A549 (cell line): Measurements from ENCODE around the gene ELFN1. TPM values are rescaled to one million over a fixed set of nuclear protein-coding genes. Genes with fewer than 3 reads are reported as not detected.

ENCODE experiments used
- ATAC-seq, 2 experiments: fragments of 200-7000 bp in 1 of 2; fragments of >200 bp in 1 of 2; cut with Nextera tagmentation in 1 of 2; cut with Tn5 transposase in 1 of 2; 3 replicates each; pipeline versions ENCODE4 v1.8.0 to v1.9.1; 2018 to 2020; ENCODE audit warnings: mild to moderate bottlenecking in 1 of 2, moderate library complexity in 1 of 2
- CTCF ChIA-PET: fragments of 300-600 bp; sonication (Branson Sonifier 250); formaldehyde crosslinking; extraction: SDS; loops from one replicate; lab custom pipeline; 2021; ENCODE audit warnings: antibody characterized with exemption, inconsistent platforms; lab: Yijun Ruan, JAX
- POLR2A ChIA-PET: fragments of 350-600 bp; formaldehyde crosslinking; extraction: SDS; loops from one replicate; lab custom pipeline; 2021; ENCODE audit warnings: antibody characterized with exemption, inconsistent platforms; lab: Yijun Ruan, JAX
- DNase-seq, 2 experiments: peaks; one replicate each; pipeline versions ENCODE4 v3.0.0 to v3.0.0-alpha.2; 2011 to 2016; ENCODE audit warnings: low read depth in 1 of 2, low spot score in 1 of 2
- FAIRE-seq: peaks from 2 replicates; lab custom pipeline; 2011; peaks lifted over from hg19 to GRCh38; lab: Jason Lieb, UNC
- H3K27ac ChIP-seq, 2 experiments: fragments of >200 bp; sonication (Bioruptor Twin); formaldehyde crosslinking; 3 replicates each; pipeline ENCODE4 v1.5.1; 2016 to 2017
- H3K4me1 ChIP-seq: fragments of >200 bp; sonication (Bioruptor Twin); formaldehyde crosslinking; 3 replicates; pipeline ENCODE4 v1.6.1; 2016
- H3K4me2 ChIP-seq: fragments of >200 bp; sonication (Bioruptor Twin); formaldehyde crosslinking; 3 replicates; pipeline ENCODE4 v1.6.1; 2016
- H3K4me3 ChIP-seq: fragments of >200 bp; sonication (Bioruptor Twin); formaldehyde crosslinking; 3 replicates; pipeline ENCODE4 v1.5.1; 2016
- H3K9me3 ChIP-seq: fragments of >200 bp; sonication (Bioruptor Twin); formaldehyde crosslinking; 3 replicates; pipeline ENCODE4 v1.6.1; 2016
- BCL3 ChIP-seq: fragments of >200 bp; sonication (Bioruptor Twin); formaldehyde crosslinking; IDR thresholded peaks from 3 replicates; pipeline ENCODE4 v1.6.1; 2016
- BHLHE40 ChIP-seq: IDR thresholded peaks from 2 replicates; pipeline ENCODE4 v1.6.1; 2012; ENCODE audit warnings: low read depth, low read length, inconsistent platforms
- CBX8 ChIP-seq: fragments of 200-600 bp; sonication (generic); IDR thresholded peaks from 2 replicates; pipeline ENCODE4 v1.6.1; 2016
- CHD4 ChIP-seq: fragments of 200-600 bp; sonication (generic); IDR thresholded peaks from 2 replicates; pipeline ENCODE4 v1.6.1; 2016; ENCODE audit warnings: antibody characterized with exemption, mild to moderate bottlenecking, borderline replicate concordance
- ELK1 ChIP-seq: fragments of 150-350 bp; IDR thresholded peaks from 2 replicates; pipeline ENCODE4 v1.6.1; 2014; ENCODE audit warnings: low read depth, mild to moderate bottlenecking, low read length
- ESRRA ChIP-seq: fragments of 150-350 bp; IDR thresholded peaks from 2 replicates; pipeline ENCODE4 v1.6.1; 2014; ENCODE audit warnings: mild to moderate bottlenecking, low read length, borderline replicate concordance
- FOXS1 ChIP-seq: fragments of 250-450 bp; sonication (Bioruptor Pico); IDR thresholded peaks from 2 replicates; pipeline ENCODE4 v1.5.0; 2020; ENCODE audit warnings: mild to moderate bottlenecking, moderate library complexity
- HDAC2 ChIP-seq: fragments of 200-600 bp; sonication (generic); IDR thresholded peaks from 2 replicates; pipeline ENCODE4 v1.6.1; 2016
- HEYL ChIP-seq: fragments of 250-450 bp; sonication (Bioruptor Pico); IDR thresholded peaks from 2 replicates; pipeline ENCODE4 v1.8.0; 2021; ENCODE audit warnings: mild to moderate bottlenecking, moderate library complexity
- HOXB13 ChIP-seq: fragments of 250-450 bp; sonication (Bioruptor Pico); IDR thresholded peaks from 2 replicates; pipeline ENCODE4 v1.5.0; 2020; ENCODE audit warnings: low read depth, mild to moderate bottlenecking, moderate library complexity
- HOXB5 ChIP-seq: fragments of 250-450 bp; sonication (Bioruptor Pico); IDR thresholded peaks from 2 replicates; pipeline ENCODE4 v1.5.0; 2020; ENCODE audit warnings: mild to moderate bottlenecking, moderate library complexity
- KDM1A ChIP-seq: fragments of 200-600 bp; sonication (generic); IDR thresholded peaks from 2 replicates; pipeline ENCODE4 v1.6.1; 2016; ENCODE audit warnings: low read depth, mild to moderate bottlenecking
- KDM5A ChIP-seq: fragments of 200-600 bp; sonication (generic); IDR thresholded peaks from 2 replicates; pipeline ENCODE4 v1.6.1; 2016; ENCODE audit warnings: antibody characterized with exemption, mild to moderate bottlenecking
- MAZ ChIP-seq: fragments of 150-350 bp; IDR thresholded peaks from 2 replicates; pipeline ENCODE4 v1.6.1; 2014; ENCODE audit warnings: antibody characterized with exemption, low read depth, low read length, borderline replicate concordance
- NFE2L2 ChIP-seq: fragments of 150-350 bp; conservative IDR thresholded peaks from 2 replicates; pipeline ENCODE4 v1.6.1; 2014; ENCODE audit warnings: low read length
- NR3C1 ChIP-seq: fragments of >200 bp; sonication (Bioruptor Twin); formaldehyde crosslinking; IDR thresholded peaks from 3 replicates; pipeline ENCODE4 v1.6.1; 2017
- RAD21 ChIP-seq, 2 experiments: fragments of >200 bp in 1 of 2; sonication (Bioruptor Twin) in 1 of 2; formaldehyde crosslinking in 1 of 2; IDR thresholded peaks in 1 of 2; conservative IDR thresholded peaks in 1 of 2; 2 replicates in 1 of 2; 3 replicates in 1 of 2; pipeline ENCODE4 v1.6.1; 2012 to 2018; ENCODE audit warnings: inconsistent platforms in 1 of 2
- RARB ChIP-seq: fragments of 250-450 bp; sonication (Bioruptor Pico); IDR thresholded peaks from 2 replicates; pipeline ENCODE4 v1.8.0; 2021; ENCODE audit warnings: mild to moderate bottlenecking, moderate library complexity
- REST ChIP-seq: fragments of 200-600 bp; sonication (generic); IDR thresholded peaks from 2 replicates; pipeline ENCODE4 v1.6.1; 2016; ENCODE audit warnings: antibody characterized with exemption, mild to moderate bottlenecking, moderate library complexity
- SMC3 ChIP-seq: fragments of >200 bp; sonication (Bioruptor Twin); formaldehyde crosslinking; IDR thresholded peaks from 3 replicates; pipeline ENCODE4 v1.6.1; 2018; ENCODE audit warnings: inconsistent platforms
- TP53 ChIP-seq: fragments of 250-450 bp; sonication (Bioruptor Pico); IDR thresholded peaks from 2 replicates; pipeline ENCODE4 v1.5.0; 2021; ENCODE audit warnings: mild to moderate bottlenecking, moderate library complexity
- USF2 ChIP-seq: fragments of 450-650 bp; IDR thresholded peaks from 2 replicates; pipeline ENCODE4 v1.6.1; 2014; ENCODE audit warnings: antibody characterized with exemption
- ZC3H11A ChIP-seq: fragments of 450-650 bp; IDR thresholded peaks from 2 replicates; pipeline ENCODE4 v1.6.1; 2014; ENCODE audit warnings: antibody characterized with exemption, mild to moderate bottlenecking
- ZFP36 ChIP-seq: fragments of 450-650 bp; IDR thresholded peaks from 2 replicates; pipeline ENCODE4 v1.6.1; 2014; ENCODE audit warnings: borderline replicate concordance; ENCODE audit not compliant: partially characterized antibody
- ZNF302 ChIP-seq: fragments of 250-450 bp; sonication (Bioruptor Pico); IDR thresholded peaks from 2 replicates; pipeline ENCODE4 v1.9.0; 2021; ENCODE audit warnings: inconsistent platforms, mild to moderate bottlenecking, moderate library complexity
- ZSCAN20 ChIP-seq: fragments of 250-450 bp; sonication (Bioruptor Pico); IDR thresholded peaks from 2 replicates; pipeline ENCODE4 v1.8.0; 2022; ENCODE audit warnings: mild to moderate bottlenecking, moderate library complexity
- WGBS: methylation state at CpG from one replicate; pipeline ENCODE4 v1.1.6; 2017; ENCODE audit errors: missing lambda C conversion rate; 5-methylcytosine and 5-hydroxymethylcytosine counted together
- polyA plus RNA-seq, 4 experiments: library from polyadenylated mRNA; depleted of rRNA in 3 of 4; stranded (reverse); fragments of >200 nt; fragmentation: RNase III in 1 of 4; extraction: RNeasy Plus Mini Kit Qiagen cat#74134 plus additional on column Dnase treatment in 1 of 4; gene quantifications; 2 replicates in 3 of 4; 3 replicates in 1 of 4; pipeline ENCODE4 v1.2.3, GENCODE V29; 2011 to 2017

ELFN1 gene
- polyA plus RNA-seq, 2 of the 4 experiments (the other 2 are of a cell fraction) = 0.08 to 0.10 TPM

GRCh38 chr7:1681581-1681980 lies 11.5 kb downstream of the ELFN1 start (continued):
- TF ChIP-seq ZSCAN20 (CRISPR knock-in tag) (no peak), HEYL (no peak), ZC3H11A (no peak), CHD4 (no peak), SMC3 (no peak), HDAC2 (no peak)

- 67% methylated on average over 1 of the region's 1 CpG for WGBS
- TF ChIP-seq ESRRA (no peak), HOXB5 (no peak), RAD21 (conservative IDR thresholded peaks at IDR 0.05 in 1 of 2, IDR thresholded peaks at IDR 0.05 in 1 of 2) (no peak), USF2 (no peak), RARB (no peak), FOXS1 (CRISPR knock-in tag) (no peak), BHLHE40 (no peak), TP53 (CRISPR knock-in tag) (no peak), BCL3 (no peak), REST (no peak), ZNF302 (CRISPR knock-in tag) (no peak), NFE2L2 (no peak), CBX8 (no peak)
- no peak for FAIRE-seq
- ATAC-seq = no peak
- POLR2A ChIA-PET = no interaction called here
- H3K27ac ChIP-seq = no peak overlapping the region
- H3K4me2 ChIP-seq = no peak overlapping the region
- DNase-seq = no peak
- CTCF ChIA-PET = interaction anchor here (0.6 to 0.7 kb wide), 2 partner anchors 774 to 1069 kb away, joined by 3 read pairs; no protein-coding TSS in a partner anchor
- H3K4me1 ChIP-seq = no peaks in the 10 kb centered on the region
- H3K9me3 ChIP-seq = peaks cover 37% of the 10 kb centered on the region
- no peak overlapping the region for H3K4me3 ChIP-seq
Measured at GRCh38 chr7:1685000-1685624, 15.0 kb downstream of the ELFN1 start.

- FAIRE-seq (no peak), DNase-seq (no peak), ATAC-seq (no peak)
- ChIA-PET POLR2A (no interaction called here), CTCF (no interaction called here)
- Histone ChIP-seq H3K4me3 (no peak overlapping the region), H3K4me1 (no peaks in the 10 kb centered on the region), H3K9me3 (peaks cover 26% of the 10 kb centered on the region), H3K27ac (no peak overlapping the region), H3K4me2 (no peak overlapping the region)
- TF ChIP-seq ESRRA (no peak), REST (no peak), ZNF302 (CRISPR knock-in tag) (no peak), KDM1A (no peak), ELK1 (no peak), KDM5A (no peak), BHLHE40 (no peak), NR3C1 (no peak), FOXS1 (CRISPR knock-in tag) (no peak), MAZ (no peak), HOXB13 (CRISPR knock-in tag) (no peak), ZFP36 (no peak)
Measured at GRCh38 chr7:1688542-1688941, 18.5 kb downstream of the ELFN1 start.
